ENCODE results near the gene ADA. TPM values are rescaled to one million over a fixed set of nuclear protein-coding genes. Genes with fewer than 3 reads are reported as not detected.

Gene ADA
- total and polyA plus RNA-seq, 2 experiments from 2014 or later, result 8.6 to 17.5 TPM

- peak; percentile 48 for DNase-seq
These were observed 75.2 kb downstream of the ADA start for GRCh38 chr20:44576297-44576696.

GRCh38 chr20:44574372-44574771, 77.1 kb downstream of the ADA start:
- Histone ChIP-seq H3K4me2 (ENCODE audit: unreplicated experiment) (no peak overlapping the region), H3K9me2 (ENCODE audit: insufficient read depth) (no peaks in the 10 kb centered on the region), H3K4me3 (no peak overlapping the region), H3K27me3 (replicated peaks; ENCODE audit: insufficient read depth) (no peaks in the 10 kb centered on the region), H3K4me1 (ENCODE audit: insufficient read depth) (peaks cover 42% of the 10 kb centered on the region), H3K36me3 (ENCODE audit: low read depth) (no peaks in the 10 kb centered on the region), H3K27ac (peak overlapping the region; percentile 98; the same call in 1 of the 2 replicates), H3K79me2 (ENCODE audit: insufficient read depth) (0 out of 2 replicates have a peak, but pooled peaks cover 9% of the 10 kb centered on the region), H2AFZ (no peak overlapping the region), H4K20me1 (ENCODE audit: insufficient read depth) (no peaks in the 10 kb centered on the region), H3F3A (ENCODE audit: insufficient read depth) (peaks cover 42% of the 10 kb centered on the region), H3K9ac (no peak overlapping the region), H3K9me3 (ENCODE audit: low read depth) (no peaks in the 10 kb centered on the region)
- WGBS, 2 experiments (ENCODE audit: low coverage in 1 of 2, low lambda C conversion rate in 2 of 2, missing lambda C conversion rate in 2 of 2), result 86 to 87% methylated on average over 4 of the region's 4 CpGs
- TF ChIP-seq EZH2 (IDR thresholded peaks at IDR 0.05; ENCODE audit: insufficient read depth, poor library complexity, severe bottlenecking), result no peak
- TF ChIP-seq EZH2phosphoT487 (IDR thresholded peaks at IDR 0.05; ENCODE audit: insufficient read depth, low read depth), result no peak
- in situ Hi-C loops (cut with MboI), result no loop called here
- DNase-seq, result no peak

More at GRCh38 chr20:44576297-44576696, 75.2 kb downstream of the ADA start:
- H3K4me1 ChIP-seq (ENCODE audit: insufficient read depth), result peaks cover 43% of the 10 kb centered on the region
- H4K20me1 ChIP-seq (ENCODE audit: insufficient read depth), result no peaks in the 10 kb centered on the region
- H3K79me2 ChIP-seq (ENCODE audit: insufficient read depth), result peaks cover 9% of the 10 kb centered on the region; the same call in 1 of the 2 replicates
- in situ Hi-C loops (cut with MboI), result no loop called here
- peak overlapping the region; percentile 74 for H3K9ac ChIP-seq
- no peaks in the 10 kb centered on the region for H3K36me3 ChIP-seq (ENCODE audit: low read depth)
- H3K4me3 ChIP-seq, result no peak overlapping the region
- 91 to 93% methylated on average over 3 of the region's 3 CpGs for whole genome bisulfite sequencing, 2 experiments (ENCODE audit: low coverage in 1 of 2, low lambda C conversion rate in 2 of 2, missing lambda C conversion rate in 2 of 2)
- peak overlapping the region; percentile 38; the same call in 1 of the 2 replicates for H2AFZ ChIP-seq
- no peaks in the 10 kb centered on the region for H3K9me3 ChIP-seq (ENCODE audit: low read depth)
- no peaks in the 10 kb centered on the region for H3K9me2 ChIP-seq (ENCODE audit: insufficient read depth)
- no peaks in the 10 kb centered on the region for H3K27me3 ChIP-seq (replicated peaks; ENCODE audit: insufficient read depth)
- TF ChIP-seq EZH2phosphoT487 (IDR thresholded peaks at IDR 0.05; ENCODE audit: insufficient read depth, low read depth) (no peak), EZH2 (IDR thresholded peaks at IDR 0.05; ENCODE audit: insufficient read depth, poor library complexity, severe bottlenecking) (no peak)
- H3F3A ChIP-seq (ENCODE audit: insufficient read depth), result peaks cover 42% of the 10 kb centered on the region
- H3K27ac ChIP-seq, result peak overlapping the region; percentile 94
- peak overlapping the region; percentile 20 for H3K4me2 ChIP-seq (ENCODE audit: unreplicated experiment)

GRCh38 chr20:44573501-44573869, 78.0 kb downstream of the ADA start:
- in situ Hi-C loops (cut with MboI), result no loop called here
- Histone ChIP-seq H3K9me2 (ENCODE audit: insufficient read depth) (no peaks in the 10 kb centered on the region), H3K79me2 (ENCODE audit: insufficient read depth) (0 out of 2 replicates have a peak, but pooled peaks cover 13% of the 10 kb centered on the region), H3K4me1 (ENCODE audit: insufficient read depth) (peaks cover 42% of the 10 kb centered on the region), H3K27ac (peak overlapping the region; percentile 98), H4K20me1 (ENCODE audit: insufficient read depth) (no peaks in the 10 kb centered on the region), H3K9me3 (ENCODE audit: low read depth) (no peaks in the 10 kb centered on the region), H3K9ac (peak overlapping the region; percentile 82), H3K36me3 (ENCODE audit: low read depth) (no peaks in the 10 kb centered on the region), H3K4me2 (ENCODE audit: unreplicated experiment) (peak overlapping the region; percentile 78), H3F3A (ENCODE audit: insufficient read depth) (peaks cover 42% of the 10 kb centered on the region), H2AFZ (no peak overlapping the region), H3K4me3 (0 out of 2 replicates have a peak overlapping the region, but pooled peaks have one; percentile 2), H3K27me3 (replicated peaks; ENCODE audit: insufficient read depth) (no peaks in the 10 kb centered on the region)
- TF ChIP-seq EZH2 (IDR thresholded peaks at IDR 0.05; ENCODE audit: insufficient read depth, poor library complexity, severe bottlenecking) (no peak), EZH2phosphoT487 (IDR thresholded peaks at IDR 0.05; ENCODE audit: insufficient read depth, low read depth) (no peak)
- no peak for DNase-seq
- 54 to 61% methylated on average over 2 of the region's 2 CpGs for WGBS, 2 experiments (ENCODE audit: low coverage in 1 of 2, low lambda C conversion rate in 2 of 2, missing lambda C conversion rate in 2 of 2)

- peak overlapping the region; percentile 98 for H3K27ac ChIP-seq
- peak overlapping the region; percentile 50 for H3K4me3 ChIP-seq
- WGBS, 2 experiments (ENCODE audit: low coverage in 1 of 2, low lambda C conversion rate in 2 of 2, missing lambda C conversion rate in 2 of 2), result 0 to 1% methylated on average over 6 of the region's 6 CpGs
- H3K4me2 ChIP-seq (ENCODE audit: unreplicated experiment), result peak overlapping the region; percentile 78
- peak overlapping the region; percentile 11; the same call in 1 of the 2 replicates for H2AFZ ChIP-seq
- in situ Hi-C loops (cut with MboI), result no loop called here
- no peaks in the 10 kb centered on the region for H3K36me3 ChIP-seq (ENCODE audit: low read depth)
- peak; percentile 94 for DNase-seq
- no peaks in the 10 kb centered on the region for H3K27me3 ChIP-seq (replicated peaks; ENCODE audit: insufficient read depth)
- H3K4me1 ChIP-seq (ENCODE audit: insufficient read depth), result peaks cover 42% of the 10 kb centered on the region
- peak overlapping the region; percentile 82 for H3K9ac ChIP-seq
- H3K9me3 ChIP-seq (ENCODE audit: low read depth), result no peaks in the 10 kb centered on the region
- 0 out of 2 replicates have a peak, but pooled peaks cover 13% of the 10 kb centered on the region for H3K79me2 ChIP-seq (ENCODE audit: insufficient read depth)
- H4K20me1 ChIP-seq (ENCODE audit: insufficient read depth), result no peaks in the 10 kb centered on the region
- H3K9me2 ChIP-seq (ENCODE audit: insufficient read depth), result no peaks in the 10 kb centered on the region
- H3F3A ChIP-seq (ENCODE audit: insufficient read depth), result peaks cover 42% of the 10 kb centered on the region
- TF ChIP-seq EZH2phosphoT487 (IDR thresholded peaks at IDR 0.05; ENCODE audit: insufficient read depth, low read depth) (no peak), EZH2 (IDR thresholded peaks at IDR 0.05; ENCODE audit: insufficient read depth, poor library complexity, severe bottlenecking) (no peak)
These were observed 78.7 kb downstream of the ADA start for GRCh38 chr20:44572551-44573500.

Measured in GM23248 (cell line).